Subcutaneous abdominal adipose tissue (tissue), 5 donors: ENCODE measurements around the gene ENPP3.

ENCODE experiments used
- H3K27ac ChIP-seq: one replicate; pipeline ENCODE4 v1.7.0; 2013; ENCODE audit warnings: low read depth, mild to moderate bottlenecking, inconsistent platforms, low read length, moderate library complexity
- H3K27me3 ChIP-seq, 5 donors: one replicate each; pipeline ENCODE4 v1.7.0; 2013; ENCODE audit warnings: low read length in 5 of 5, inconsistent platforms in 1 of 5; ENCODE audit not compliant: control insufficient read depth in 5 of 5, insufficient read depth in 4 of 5
- H3K36me3 ChIP-seq, 5 donors: one replicate each; pipeline ENCODE4 v1.7.0; 2013; ENCODE audit warnings: low read length in 5 of 5; ENCODE audit not compliant: control insufficient read depth in 5 of 5, insufficient read depth in 5 of 5
- H3K4me1 ChIP-seq, 5 donors: one replicate each; pipeline ENCODE4 v1.7.0; 2013; ENCODE audit warnings: low read length in 5 of 5, mild to moderate bottlenecking in 3 of 5, moderate library complexity in 1 of 5; ENCODE audit not compliant: control insufficient read depth in 5 of 5, insufficient read depth in 5 of 5
- H3K4me3 ChIP-seq, 5 donors: one replicate each; pipeline ENCODE4 v1.7.0; 2013; ENCODE audit warnings: low read length in 5 of 5, low read depth in 1 of 5
- H3K9ac ChIP-seq, 5 donors: one replicate each; pipeline ENCODE4 v1.7.0; 2013; ENCODE audit warnings: low read length in 5 of 5, mild to moderate bottlenecking in 4 of 5, moderate library complexity in 3 of 5
- H3K9me3 ChIP-seq, 5 donors: one replicate each; pipeline ENCODE4 v1.7.0; 2013; ENCODE audit warnings: low read length in 5 of 5; ENCODE audit not compliant: control insufficient read depth in 5 of 5
- donor health status: healthy.
- donor health status: healthy.
- donor health status: healthy.
- donor health status: healthy.
- donor health status: healthy.

Gene ENPP3

GRCh38 chr6:131642565-131642964 is 5.5 kb downstream of the ENPP3 start:
- no peak overlapping the region for H3K4me3 ChIP-seq
- no peak overlapping the region for H3K9ac ChIP-seq
- H3K36me3 ChIP-seq: no peaks in the 10 kb centered on the region
- no peak overlapping the region for H3K27ac ChIP-seq
- no peaks in the 10 kb centered on the region for H3K9me3 ChIP-seq
- H3K27me3 ChIP-seq: no peaks in the 10 kb centered on the region
- no peaks in the 10 kb centered on the region for H3K4me1 ChIP-seq

DNA sequence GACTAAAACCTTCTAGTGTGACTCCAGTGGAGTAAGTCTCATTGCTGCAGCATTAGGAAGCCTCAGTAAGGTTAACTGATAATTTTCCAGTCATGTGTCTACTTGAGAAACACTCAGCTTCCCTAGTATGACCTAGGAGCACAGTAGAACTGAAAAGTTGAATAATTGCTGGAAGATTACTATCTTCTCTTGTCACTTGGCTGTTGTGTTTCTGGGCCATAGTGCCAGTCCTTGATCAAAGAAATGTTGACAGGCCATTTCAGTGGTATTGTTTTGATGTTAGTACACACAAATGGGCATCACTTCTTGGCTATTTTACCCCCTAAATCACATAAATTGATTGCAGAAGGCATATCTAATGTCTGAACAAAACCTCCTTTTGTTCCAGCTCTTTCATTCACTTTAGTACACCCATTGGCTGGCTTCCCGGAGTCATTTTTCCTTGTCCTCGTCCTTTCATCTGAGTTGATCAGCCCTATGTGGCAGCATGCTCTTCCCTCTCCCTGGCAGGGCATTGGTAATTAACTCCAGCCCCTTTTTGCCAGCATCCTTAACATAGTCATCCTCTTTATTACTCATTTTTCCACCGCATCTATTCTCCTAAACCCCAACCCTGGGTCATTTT is 6.0 kb downstream of the ENPP3 start:
- Histone ChIP-seq H3K4me1 (no peaks in the 10 kb centered on the region), H3K36me3 (no peaks in the 10 kb centered on the region), H3K27ac (no peak overlapping the region), H3K9me3 (no peaks in the 10 kb centered on the region), H3K4me3 (no peak overlapping the region), H3K27me3 (no peaks in the 10 kb centered on the region), H3K9ac (no peak overlapping the region)

DNA sequence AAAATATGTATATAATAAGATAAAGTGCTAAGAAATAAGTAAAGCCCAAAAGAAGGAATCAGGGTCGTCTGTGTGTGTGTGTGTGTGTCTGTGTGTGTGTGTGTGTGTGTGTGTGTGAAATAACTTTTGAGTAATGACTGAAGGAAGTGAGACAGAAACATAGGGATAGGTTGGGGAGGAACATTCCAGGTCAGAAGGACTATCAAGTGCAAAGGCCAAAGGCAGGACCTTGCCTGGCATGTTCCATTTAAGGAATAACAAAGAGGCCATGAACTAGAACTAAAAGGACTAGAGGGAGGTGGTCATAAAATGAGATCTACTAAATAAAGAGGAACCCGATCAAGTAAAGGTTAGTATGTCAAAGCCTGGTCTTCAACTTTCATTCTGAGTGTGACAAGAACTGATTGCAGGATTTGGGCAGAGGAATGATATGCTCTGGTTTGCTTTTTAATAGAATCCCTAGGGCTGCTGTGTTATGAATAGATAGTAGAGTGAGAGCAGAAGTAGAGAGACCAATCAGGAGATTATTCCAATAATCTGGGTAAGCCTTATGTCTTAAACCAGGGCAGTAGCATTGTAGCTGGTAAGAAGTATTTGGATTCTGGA is 6.9 kb downstream of the ENPP3 start:
- Histone ChIP-seq H3K9me3 (no peaks in the 10 kb centered on the region), H3K4me3 (no peak overlapping the region), H3K36me3 (no peaks in the 10 kb centered on the region), H3K27ac (no peak overlapping the region), H3K27me3 (no peaks in the 10 kb centered on the region), H3K4me1 (no peaks in the 10 kb centered on the region), H3K9ac (no peak overlapping the region)

- no peak overlapping the region for H3K9ac ChIP-seq
- no peaks in the 10 kb centered on the region for H3K4me1 ChIP-seq
- H3K36me3 ChIP-seq: no peaks in the 10 kb centered on the region
- no peaks in the 10 kb centered on the region for H3K27me3 ChIP-seq
- no peak overlapping the region for H3K27ac ChIP-seq
- H3K4me3 ChIP-seq: no peak overlapping the region
- H3K9me3 ChIP-seq: no peaks in the 10 kb centered on the region
Measured at GRCh38 chr6:131644921-131645320, 7.8 kb downstream of the ENPP3 start.

- no peak overlapping the region for H3K27ac ChIP-seq
- no peaks in the 10 kb centered on the region for H3K4me1 ChIP-seq
- H3K9ac ChIP-seq: no peak overlapping the region
- H3K9me3 ChIP-seq: no peaks in the 10 kb centered on the region
- no peak overlapping the region for H3K4me3 ChIP-seq
- no peaks in the 10 kb centered on the region for H3K36me3 ChIP-seq
- no peaks in the 10 kb centered on the region for H3K27me3 ChIP-seq
Measured at GRCh38 chr6:131645846-131646245, 8.7 kb downstream of the ENPP3 start.

DNA sequence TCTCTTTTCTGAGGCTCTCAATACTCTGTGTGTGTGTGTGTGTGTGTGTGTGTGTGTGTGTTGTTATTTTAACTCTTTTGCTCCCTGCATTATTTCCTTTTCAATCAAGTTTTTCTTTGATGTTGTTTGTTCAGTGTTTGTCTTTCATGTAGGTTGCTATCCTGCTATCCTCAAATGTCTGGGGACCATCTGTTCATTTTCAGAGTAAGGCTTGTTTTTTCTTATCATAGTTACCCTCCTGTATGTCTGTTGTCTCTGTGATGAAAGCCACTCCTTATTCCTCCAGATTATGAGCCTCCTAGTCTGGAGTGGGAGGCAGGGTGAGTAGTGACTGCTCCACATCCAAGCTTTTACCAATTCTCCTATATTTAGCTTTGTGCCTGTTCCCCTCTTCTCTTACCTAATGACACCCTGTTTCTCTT is 9.2 kb downstream of the ENPP3 start:
- Histone ChIP-seq H3K9ac (no peak overlapping the region), H3K36me3 (no peaks in the 10 kb centered on the region), H3K27ac (no peak overlapping the region), H3K4me3 (no peak overlapping the region), H3K9me3 (no peaks in the 10 kb centered on the region), H3K4me1 (no peaks in the 10 kb centered on the region), H3K27me3 (no peaks in the 10 kb centered on the region)

GRCh38 chr6:131651782-131652181 is 14.7 kb downstream of the ENPP3 start:
- Histone ChIP-seq H3K4me3 (no peak overlapping the region), H3K27ac (no peak overlapping the region), H3K27me3 (no peaks in the 10 kb centered on the region), H3K9me3 (no peaks in the 10 kb centered on the region), H3K9ac (no peak overlapping the region), H3K36me3 (peaks cover 0 to 2% (median 0%) of the 10 kb centered on the region in 5 donors), H3K4me1 (no peaks in the 10 kb centered on the region)

DNA sequence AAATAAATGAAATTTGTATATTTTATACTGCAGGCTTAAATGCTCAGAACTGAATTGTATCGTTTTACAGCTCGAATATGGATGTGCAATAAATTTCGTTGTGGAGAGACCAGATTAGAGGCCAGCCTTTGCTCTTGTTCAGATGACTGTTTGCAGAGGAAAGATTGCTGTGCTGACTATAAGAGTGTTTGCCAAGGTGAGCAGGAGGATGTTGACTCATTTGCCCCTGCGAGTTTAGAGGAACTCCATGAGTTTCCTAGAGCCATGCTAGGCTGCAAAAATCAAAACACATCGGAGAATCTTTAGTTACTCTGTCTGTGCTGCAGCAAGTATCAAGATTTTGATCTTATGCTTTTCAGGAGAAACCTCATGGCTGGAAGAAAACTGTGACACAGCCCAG is 15.4 kb downstream of the ENPP3 start:
- Histone ChIP-seq H3K4me3 (no peak overlapping the region), H3K9ac (no peak overlapping the region), H3K27me3 (no peaks in the 10 kb centered on the region), H3K27ac (no peak overlapping the region), H3K9me3 (no peaks in the 10 kb centered on the region), H3K4me1 (no peaks in the 10 kb centered on the region), H3K36me3 (peaks cover 0 to 2% (median 0%) of the 10 kb centered on the region in 5 donors)

- H3K4me3 ChIP-seq: no peak overlapping the region
- H3K9ac ChIP-seq: no peak overlapping the region
- H3K4me1 ChIP-seq: no peaks in the 10 kb centered on the region
- peaks cover 0 to 2% (median 0%) of the 10 kb centered on the region in 5 donors for H3K36me3 ChIP-seq
- H3K9me3 ChIP-seq: no peaks in the 10 kb centered on the region
- H3K27ac ChIP-seq: no peak overlapping the region
- no peaks in the 10 kb centered on the region for H3K27me3 ChIP-seq
Measured at GRCh38 chr6:131654326-131654725, 17.2 kb downstream of the ENPP3 start.

GRCh38 chr6:131655387-131655786 is 18.3 kb downstream of the ENPP3 start:
- Histone ChIP-seq H3K36me3 (peaks cover 0 to 2% (median 0%) of the 10 kb centered on the region in 5 donors), H3K9ac (no peak overlapping the region), H3K27me3 (no peaks in the 10 kb centered on the region)

More at GRCh38 chr6:131655387-131655786, 18.3 kb downstream of the ENPP3 start:
- Histone ChIP-seq H3K27ac (no peak overlapping the region), H3K9me3 (no peaks in the 10 kb centered on the region), H3K4me1 (no peaks in the 10 kb centered on the region), H3K4me3 (no peak overlapping the region)
